Measurements from ENCODE around the gene SARS2. TPM values are rescaled to one million over a fixed set of nuclear protein-coding genes. Genes with fewer than 3 reads are reported as not detected.

The SARS2 gene
- total RNA-seq, 2 donors from 2014 or later = 6.3 to 14.1 TPM

GRCh38 chr19:38928391-38929001, 2.1 kb downstream of the SARS2 start:
- Histone ChIP-seq H3K27me3 (replicated peaks; ENCODE audit: insufficient read depth) (no peaks in the 10 kb centered on the region), H3K27ac (no peak overlapping the region), H3K4me1 (ENCODE audit: control insufficient read depth in 1 of 2, low read depth in 2 of 2) (peaks cover 8 to 15% of the 10 kb centered on the region in 2 donors), H3K36me3 (peaks cover 12% of the 10 kb centered on the region), H3K4me3 (no peak overlapping the region), H3K9me3 (no peaks in the 10 kb centered on the region)
- TF ChIP-seq CTCF (IDR thresholded peaks at IDR 0.05) = no peak
- DNase-seq (ENCODE audit: low spot score) (no peak), ATAC-seq (ENCODE audit: insufficient number of reproducible peaks, low FRiP score, low read depth) (no peak)

GRCh38 chr19:38924388-38924787, 6.2 kb downstream of the SARS2 start:
- no peak overlapping the region for H3K27ac ChIP-seq
- DNase-seq (ENCODE audit: low spot score) = no peak
- no peaks in the 10 kb centered on the region for H3K9me3 ChIP-seq
- H3K4me1 ChIP-seq (ENCODE audit: control insufficient read depth in 1 of 2, low read depth in 2 of 2) = no peaks in the 10 kb centered on the region
- no peaks in the 10 kb centered on the region for H3K27me3 ChIP-seq (replicated peaks; ENCODE audit: insufficient read depth)
- H3K36me3 ChIP-seq = peaks cover 3% of the 10 kb centered on the region
- no peak overlapping the region for H3K4me3 ChIP-seq
- TF ChIP-seq CTCF (IDR thresholded peaks at IDR 0.05) = no peak
- no peak for ATAC-seq (ENCODE audit: insufficient number of reproducible peaks, low FRiP score, low read depth)

- Histone ChIP-seq H3K9me3 (no peaks in the 10 kb centered on the region), H3K27me3 (replicated peaks; ENCODE audit: insufficient read depth) (no peaks in the 10 kb centered on the region), H3K27ac (no peak overlapping the region), H3K4me1 (ENCODE audit: control insufficient read depth in 1 of 2, low read depth in 2 of 2) (no peaks in the 10 kb centered on the region), H3K36me3 (peaks cover 3% of the 10 kb centered on the region), H3K4me3 (no peak overlapping the region)
- ATAC-seq (ENCODE audit: insufficient number of reproducible peaks, low FRiP score, low read depth) (no peak), DNase-seq (ENCODE audit: low spot score) (no peak)
- no peak for TF ChIP-seq CTCF (IDR thresholded peaks at IDR 0.05)
Observed at GRCh38 chr19:38922482-38922881, 8.1 kb downstream of the SARS2 start.

GRCh38 chr19:38921420-38922274, 8.9 kb downstream of the SARS2 start:
- TF ChIP-seq CTCF (IDR thresholded peaks at IDR 0.05) = no peak
- Histone ChIP-seq H3K36me3 (peaks cover 3% of the 10 kb centered on the region), H3K4me1 (ENCODE audit: control insufficient read depth in 1 of 2, low read depth in 2 of 2) (no peaks in the 10 kb centered on the region), H3K27ac (no peak overlapping the region), H3K27me3 (replicated peaks; ENCODE audit: insufficient read depth) (no peaks in the 10 kb centered on the region), H3K4me3 (no peak overlapping the region), H3K9me3 (no peaks in the 10 kb centered on the region)
- no peak for DNase-seq (ENCODE audit: low spot score)
- no peak for ATAC-seq (ENCODE audit: insufficient number of reproducible peaks, low FRiP score, low read depth)

GRCh38 chr19:38920602-38921419, 9.8 kb downstream of the SARS2 start:
- Histone ChIP-seq H3K4me1 (ENCODE audit: control insufficient read depth in 1 of 2, low read depth in 2 of 2) (no peaks in the 10 kb centered on the region), H3K36me3 (peaks cover 3% of the 10 kb centered on the region), H3K27me3 (replicated peaks; ENCODE audit: insufficient read depth) (no peaks in the 10 kb centered on the region), H3K4me3 (no peak overlapping the region), H3K9me3 (no peaks in the 10 kb centered on the region), H3K27ac (no peak overlapping the region)
- TF ChIP-seq CTCF (IDR thresholded peaks at IDR 0.05) = no peak
- DNase-seq (ENCODE audit: low spot score) (no peak), ATAC-seq (ENCODE audit: insufficient number of reproducible peaks, low FRiP score, low read depth) (no peak)

All from thoracic aorta (tissue), 2 donors.